GM10266 (cell line): Measurements from ENCODE around the gene TPCN1.

Experiments
- DNase-seq: peaks from one replicate; pipeline ENCODE4 v3.0.0; 2012; ENCODE audit errors: extremely low spot score
- CTCF ChIP-seq: IDR thresholded peaks from 2 replicates; pipeline ENCODE4 v1.5.1; 2012; ENCODE audit warnings: mild to moderate bottlenecking, low read depth; ENCODE audit not compliant: control insufficient read depth, insufficient read depth; ENCODE audit errors: missing control alignments

Gene TPCN1

GRCh38 chr12:113238309-113238708, 17.0 kb downstream of the TPCN1 start:
- TF ChIP-seq CTCF, result no peak
- no peak for DNase-seq

- no peak for TF ChIP-seq CTCF
- DNase-seq, result no peak
Measured at GRCh38 chr12:113239288-113239771, 18.1 kb downstream of the TPCN1 start.

- TF ChIP-seq CTCF, result no peak
- no peak for DNase-seq
Measured at GRCh38 chr12:113239811-113240331, 18.6 kb downstream of the TPCN1 start.

GRCh38 chr12:113240395-113240794, 19.1 kb downstream of the TPCN1 start:
- no peak for TF ChIP-seq CTCF
- no peak for DNase-seq

- no peak for TF ChIP-seq CTCF
- no peak for DNase-seq
Measured at GRCh38 chr12:113241191-113242025, 20.1 kb downstream of the TPCN1 start.

GRCh38 chr12:113242026-113242418, 20.8 kb downstream of the TPCN1 start:
- DNase-seq, result no peak

More at GRCh38 chr12:113242026-113242418, 20.8 kb downstream of the TPCN1 start:
- TF ChIP-seq CTCF, result no peak
